ENCODE data around the gene NAB1.
"Not testable (repeated sequence)": the region's sequence is repeated elsewhere in the genome, so short reads cannot be mapped to it uniquely, and the experiment has no call there.

Gene NAB1

DNA sequence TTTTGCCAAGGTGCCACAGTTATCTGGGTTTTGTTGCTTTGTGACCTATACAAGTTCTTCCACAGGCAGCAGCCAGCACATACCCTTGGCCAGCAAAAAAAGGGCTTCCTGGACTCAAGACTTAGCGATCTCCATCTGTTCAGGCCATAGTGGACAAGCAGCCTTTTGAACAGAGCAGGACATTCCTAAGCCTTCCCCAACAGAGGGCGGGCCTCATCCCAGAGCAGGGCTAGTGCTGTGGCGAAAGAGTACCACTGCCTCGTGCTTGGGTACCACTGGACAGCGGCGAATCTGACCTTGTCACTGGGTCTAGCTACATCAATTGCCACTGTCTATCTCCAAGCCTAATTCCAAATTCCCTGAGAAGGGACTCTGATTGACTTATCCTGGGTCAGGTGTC is 56.4 kb downstream of the NAB1 start:
- TF ChIP-seq, protein P1, sequence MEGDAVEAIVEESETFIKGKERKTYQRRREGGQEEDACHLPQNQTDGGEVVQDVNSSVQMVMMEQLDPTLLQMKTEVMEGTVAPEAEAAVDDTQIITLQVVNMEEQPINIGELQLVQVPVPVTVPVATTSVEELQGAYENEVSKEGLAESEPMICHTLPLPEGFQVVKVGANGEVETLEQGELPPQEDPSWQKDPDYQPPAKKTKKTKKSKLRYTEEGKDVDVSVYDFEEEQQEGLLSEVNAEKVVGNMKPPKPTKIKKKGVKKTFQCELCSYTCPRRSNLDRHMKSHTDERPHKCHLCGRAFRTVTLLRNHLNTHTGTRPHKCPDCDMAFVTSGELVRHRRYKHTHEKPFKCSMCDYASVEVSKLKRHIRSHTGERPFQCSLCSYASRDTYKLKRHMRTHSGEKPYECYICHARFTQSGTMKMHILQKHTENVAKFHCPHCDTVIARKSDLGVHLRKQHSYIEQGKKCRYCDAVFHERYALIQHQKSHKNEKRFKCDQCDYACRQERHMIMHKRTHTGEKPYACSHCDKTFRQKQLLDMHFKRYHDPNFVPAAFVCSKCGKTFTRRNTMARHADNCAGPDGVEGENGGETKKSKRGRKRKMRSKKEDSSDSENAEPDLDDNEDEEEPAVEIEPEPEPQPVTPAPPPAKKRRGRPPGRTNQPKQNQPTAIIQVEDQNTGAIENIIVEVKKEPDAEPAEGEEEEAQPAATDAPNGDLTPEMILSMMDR (IDR thresholded peaks at IDR 0.05) = no peak
- no peak overlapping the region for H3K27ac ChIP-seq
- H3K4me3 ChIP-seq = no peak overlapping the region
- DNase-seq (ENCODE audit: low spot score) = no peak

DNA sequence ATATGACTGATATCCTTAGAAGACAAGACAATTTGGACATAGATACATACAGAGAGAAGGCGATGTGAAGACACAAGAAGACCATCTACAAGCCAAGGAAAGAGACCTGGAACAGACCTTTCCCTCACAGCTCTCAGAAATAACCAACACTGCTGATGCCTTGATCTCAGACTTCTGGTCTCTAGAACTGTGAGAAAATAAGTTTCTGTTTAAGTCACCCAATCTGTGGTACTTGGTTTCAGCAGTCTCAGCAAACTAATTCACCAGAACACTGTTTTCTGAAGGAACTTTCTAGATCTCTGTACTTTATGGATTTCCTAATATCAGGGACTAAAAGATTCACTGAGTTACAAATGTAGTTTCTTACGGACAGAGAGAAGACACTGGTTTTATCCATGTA is 58.8 kb downstream of the NAB1 start:
- Histone ChIP-seq H3K4me3 (no peak overlapping the region), H3K27ac (no peak overlapping the region)
- no peak for DNase-seq (ENCODE audit: low spot score)
- TF ChIP-seq, protein P1 (IDR thresholded peaks at IDR 0.05) = no peak

DNA sequence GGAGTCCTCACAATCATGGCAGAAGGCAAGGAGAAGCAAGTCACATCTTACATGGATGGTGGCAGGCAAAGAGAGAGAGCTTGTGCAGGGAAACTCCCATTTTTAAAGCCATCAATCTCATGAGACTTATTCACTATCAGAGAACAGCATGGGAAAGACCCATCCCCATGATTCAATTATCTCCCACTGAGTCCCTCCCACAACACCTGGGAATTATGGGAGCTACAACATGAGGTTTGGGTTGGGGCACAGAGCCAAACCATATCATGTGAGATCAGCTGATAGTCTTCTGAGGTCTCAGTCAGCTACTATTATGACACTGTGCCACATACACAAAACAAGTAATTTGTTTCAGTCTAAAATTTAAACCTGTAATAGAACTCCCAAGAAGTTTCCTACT is 59.8 kb downstream of the NAB1 start:
- not testable (repeated sequence) for DNase-seq (ENCODE audit: low spot score); H3K4me3 ChIP-seq; H3K27ac ChIP-seq

DNA sequence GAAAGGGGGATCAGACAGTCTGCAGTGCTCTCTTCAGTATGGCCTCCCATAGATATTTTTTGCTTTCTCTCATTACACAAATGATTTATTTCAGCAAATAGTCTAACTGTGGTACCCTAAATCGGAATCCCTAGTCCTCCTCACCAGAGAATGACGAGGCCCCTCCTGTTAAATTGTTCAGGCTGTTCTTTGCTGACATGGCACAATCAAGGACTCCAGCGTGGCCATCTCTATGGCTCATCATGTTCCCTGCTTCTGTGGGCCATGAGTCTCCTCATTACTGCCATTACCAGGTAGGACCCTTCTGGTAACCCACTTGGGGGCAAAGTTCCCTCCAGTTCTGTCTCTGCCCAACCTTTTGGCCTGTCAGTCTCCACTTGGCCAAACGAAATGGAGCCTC is 62.2 kb downstream of the NAB1 start:
- DNase-seq (ENCODE audit: low spot score) = no peak
- H3K27ac ChIP-seq = no peak overlapping the region
- TF ChIP-seq, protein P1 (IDR thresholded peaks at IDR 0.05) = no peak
- H3K4me3 ChIP-seq = no peak overlapping the region

DNA sequence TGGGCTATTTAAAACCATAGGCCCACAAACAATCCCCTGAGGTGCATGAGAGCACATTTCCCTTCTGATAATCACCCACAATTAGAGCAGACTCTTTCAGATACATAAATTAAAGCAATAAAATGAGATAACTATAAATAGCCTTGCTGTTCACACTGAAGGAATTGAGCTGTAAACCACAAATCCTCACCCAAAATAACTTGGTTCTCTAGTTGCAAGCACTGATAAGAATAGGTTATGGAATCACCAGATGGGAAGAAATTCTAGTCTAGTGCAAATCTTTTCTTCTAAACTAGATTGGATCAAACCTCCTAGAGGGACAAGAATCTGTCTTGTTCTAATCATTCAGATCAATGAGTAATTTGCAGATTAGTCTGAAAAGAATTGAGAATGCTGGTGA is 64.6 kb downstream of the NAB1 start:
- no peak for DNase-seq (ENCODE audit: low spot score)
- no peak overlapping the region for H3K27ac ChIP-seq
- TF ChIP-seq, protein P1 (IDR thresholded peaks at IDR 0.05) = no peak
- H3K4me3 ChIP-seq = no peak overlapping the region

DNA sequence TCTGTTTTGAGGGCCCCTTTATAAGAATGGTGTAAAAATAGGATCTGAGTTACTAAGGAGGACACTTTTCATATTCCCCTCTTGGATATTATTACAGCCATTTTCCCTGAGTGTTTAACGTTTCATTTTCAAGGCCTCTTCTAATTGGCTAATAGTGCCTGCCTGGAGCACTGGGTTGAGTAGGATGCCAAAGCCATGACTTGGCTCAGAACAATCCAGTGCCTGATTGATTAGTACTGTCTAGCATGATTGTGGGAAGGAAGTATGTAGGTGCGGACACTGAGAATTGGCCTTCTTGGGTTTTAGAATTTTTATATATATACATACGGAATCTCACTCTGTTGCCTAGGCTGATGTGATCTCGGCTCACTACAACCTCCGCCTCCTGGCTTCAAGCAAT is 66.1 kb downstream of the NAB1 start:
- no peak overlapping the region for H3K4me3 ChIP-seq
- TF ChIP-seq, protein P1 (IDR thresholded peaks at IDR 0.05) = no peak
- DNase-seq (ENCODE audit: low spot score) = no peak
- no peak overlapping the region for H3K27ac ChIP-seq

DNA sequence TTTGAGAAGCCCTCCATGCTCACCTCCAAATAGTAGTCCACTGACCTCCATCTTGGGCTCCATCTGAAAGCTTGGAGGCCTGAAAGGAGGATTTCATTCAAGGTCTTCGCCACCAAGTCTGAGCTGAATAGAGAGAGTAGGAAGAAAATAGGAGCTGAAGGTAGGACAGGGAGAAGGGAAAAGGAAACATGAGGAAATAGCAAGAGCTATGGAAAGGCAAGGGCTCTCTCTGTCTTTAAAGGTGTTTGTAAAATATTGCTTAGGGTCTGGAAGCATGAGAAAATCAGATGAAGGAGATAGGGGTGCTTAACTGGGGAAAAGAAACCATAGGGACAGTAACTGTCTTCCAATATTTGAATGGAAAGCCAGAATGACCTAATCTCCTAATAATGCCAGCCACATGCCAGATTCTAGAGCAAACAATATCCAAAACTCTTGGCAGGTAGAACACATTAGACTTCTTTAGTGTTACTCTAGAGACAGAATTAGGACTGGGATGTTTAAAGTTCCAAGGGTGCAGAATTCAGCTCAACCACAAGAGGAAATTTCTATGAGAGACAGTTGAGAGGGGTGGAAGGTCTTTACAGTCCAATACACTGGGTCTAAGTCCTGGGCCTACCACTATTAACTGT is 67.4 kb downstream of the NAB1 start:
- H3K4me3 ChIP-seq = no peak overlapping the region
- DNase-seq (ENCODE audit: low spot score) = no peak
- H3K27ac ChIP-seq = no peak overlapping the region
- TF ChIP-seq, protein P1 (IDR thresholded peaks at IDR 0.05) = no peak

DNA sequence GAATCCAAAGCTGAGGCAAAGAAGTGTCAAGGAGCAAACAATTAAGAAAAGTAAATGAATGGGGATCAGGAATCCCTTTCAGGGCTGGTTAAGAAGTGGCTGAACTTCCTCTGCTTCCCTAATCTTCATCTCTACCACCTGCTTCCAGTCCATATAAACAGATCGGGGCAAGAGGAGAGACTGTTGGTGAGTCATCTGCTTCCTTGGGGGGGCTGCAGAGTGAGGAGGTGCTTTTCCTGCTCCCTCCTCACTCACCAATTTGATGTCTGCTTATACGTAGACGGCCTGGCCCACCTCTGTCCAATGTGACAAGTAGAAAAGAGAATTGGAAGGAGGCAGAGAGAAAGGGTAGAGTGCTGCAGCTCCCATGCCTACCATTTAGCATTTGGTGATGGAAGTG is 68.4 kb downstream of the NAB1 start:
- TF ChIP-seq, protein P1 (IDR thresholded peaks at IDR 0.05) = no peak
- Histone ChIP-seq H3K27ac (no peak overlapping the region), H3K4me3 (no peak overlapping the region)
- DNase-seq (ENCODE audit: low spot score) = no peak

All from coronary artery (tissue), 2 donors.